Progenitor cell of endocrine pancreas (in vitro differentiated cells): Measurements from ENCODE around the gene EMC9. TPM values are rescaled to one million over a fixed set of nuclear protein-coding genes. Genes with fewer than 3 reads are reported as not detected.

Source experiments
- DNase-seq: peaks from one replicate; pipeline ENCODE4 v3.0.0; 2021; ENCODE audit warnings: low spot score; ENCODE audit not compliant: unreplicated experiment
- H3K27ac Mint-ChIP-seq: 2 replicates; pipeline ENCODE4 v1.8.0; 2021; ENCODE audit warnings: mild to moderate bottlenecking, moderate library complexity, mixed read lengths
- H3K27me3 Mint-ChIP-seq: 2 replicates; pipeline ENCODE4 v1.8.0; 2021; ENCODE audit warnings: mixed read lengths
- H3K36me3 Mint-ChIP-seq: 2 replicates; pipeline ENCODE4 v1.8.0; 2022; ENCODE audit warnings: mixed read lengths; ENCODE audit not compliant: insufficient read depth
- H3K4me1 Mint-ChIP-seq: 2 replicates; pipeline ENCODE4 v1.8.0; 2021; ENCODE audit warnings: low read depth, mixed read lengths
- H3K4me3 Mint-ChIP-seq: 2 replicates; pipeline ENCODE4 v1.8.0; 2021; ENCODE audit warnings: low read depth, mild to moderate bottlenecking, moderate library complexity, mixed read lengths
- H3K9me3 Mint-ChIP-seq: 2 replicates; pipeline ENCODE4 v1.8.0; 2021; ENCODE audit warnings: low read depth, mixed read lengths
- CTCF ChIP-seq: fragments of 200-600 bp; sonication (generic); IDR thresholded peaks from one replicate; pipeline ENCODE4 v1.5.0; 2021; ENCODE audit warnings: antibody characterized with exemption, mild to moderate bottlenecking; ENCODE audit not compliant: unreplicated experiment
- total RNA-seq: library from RNA; stranded (reverse); gene quantifications from 2 replicates; pipeline ENCODE4 v1.2.1, GENCODE V29; 2021

The EMC9 gene
- total RNA-seq, 1 donor from 2014 or later: 22.9 TPM

GRCh38 chr14:24150567-24150966 lies 9.2 kb upstream of the EMC9 start:
- no peak overlapping the region for H3K27ac Mint-ChIP-seq
- peaks cover 16% of the 10 kb centered on the region for H3K4me1 Mint-ChIP-seq
- peaks cover 13% of the 10 kb centered on the region for H3K36me3 Mint-ChIP-seq
- no peaks in the 10 kb centered on the region for H3K27me3 Mint-ChIP-seq
- no peak overlapping the region for H3K4me3 Mint-ChIP-seq
- no peak for DNase-seq
- TF ChIP-seq CTCF: no peak
- H3K9me3 Mint-ChIP-seq: no peaks in the 10 kb centered on the region

GRCh38 chr14:24150061-24150460 lies 8.7 kb upstream of the EMC9 start:
- Mint-ChIP-seq H3K27me3 (no peaks in the 10 kb centered on the region), H3K4me3 (no peak overlapping the region), H3K36me3 (peaks cover 12% of the 10 kb centered on the region), H3K27ac (no peak overlapping the region), H3K9me3 (no peaks in the 10 kb centered on the region), H3K4me1 (peaks cover 18% of the 10 kb centered on the region)
- no peak for DNase-seq
- TF ChIP-seq CTCF: no peak

GRCh38 chr14:24149302-24149969 lies 8.0 kb upstream of the EMC9 start:
- no peak for TF ChIP-seq CTCF
- peaks cover 18% of the 10 kb centered on the region for H3K4me1 Mint-ChIP-seq
- no peak for DNase-seq
- no peaks in the 10 kb centered on the region for H3K9me3 Mint-ChIP-seq
- no peak overlapping the region for H3K27ac Mint-ChIP-seq
- peak overlapping the region; percentile 99 for H3K4me3 Mint-ChIP-seq
- peaks cover 9% of the 10 kb centered on the region for H3K36me3 Mint-ChIP-seq
- H3K27me3 Mint-ChIP-seq: no peaks in the 10 kb centered on the region

- H3K9me3 Mint-ChIP-seq: no peaks in the 10 kb centered on the region
These were observed 6.5 kb upstream of the EMC9 start for GRCh38 chr14:24147761-24148428.

More at GRCh38 chr14:24147761-24148428, 6.5 kb upstream of the EMC9 start:
- Mint-ChIP-seq H3K36me3 (peaks cover 9% of the 10 kb centered on the region), H3K27me3 (no peaks in the 10 kb centered on the region), H3K4me1 (peaks cover 18% of the 10 kb centered on the region), H3K4me3 (peak overlapping the region; percentile 99), H3K27ac (peak overlapping the region; percentile 87)
- no peak for DNase-seq
- no peak for TF ChIP-seq CTCF
